Smooth muscle cell of the brain vasculature (primary cell): Measurements from ENCODE around the gene PRKAG2.

ENCODE experiments used
- DNase-seq: peaks from one replicate; pipeline ENCODE4 v3.0.0-alpha.2; 2012; ENCODE audit warnings: low read depth, low spot score

The PRKAG2 gene

GRCh38 chr7:151518105-151518946 lies 358.6 kb downstream of the PRKAG2 start:
- DNase-seq = no peak

GRCh38 chr7:151517601-151518104 lies 359.3 kb downstream of the PRKAG2 start:
- no peak for DNase-seq

DNA sequence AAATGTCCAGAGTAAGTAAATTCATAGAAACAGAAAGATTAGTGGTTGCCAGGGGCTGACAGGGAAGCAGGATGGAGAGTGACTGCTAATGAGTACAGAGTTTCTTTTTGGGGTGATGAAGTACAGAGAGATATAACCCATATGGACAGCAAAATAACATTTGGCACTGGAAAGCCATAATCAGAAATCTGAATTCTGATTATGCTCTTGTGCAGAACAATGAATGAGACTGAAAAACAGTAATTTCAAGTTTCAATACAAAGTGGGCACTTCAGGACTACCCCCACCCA lies 361.7 kb downstream of the PRKAG2 start:
- DNase-seq = no peak

- no peak for DNase-seq
Measured at GRCh38 chr7:151514461-151515275, 362.2 kb downstream of the PRKAG2 start.

- no peak for DNase-seq
Measured at GRCh38 chr7:151513133-151513532, 363.8 kb downstream of the PRKAG2 start.

- DNase-seq = no peak
Measured at GRCh38 chr7:151512353-151512752, 364.6 kb downstream of the PRKAG2 start.

GRCh38 chr7:151511946-151512345 lies 365.0 kb downstream of the PRKAG2 start:
- DNase-seq = no peak

DNA sequence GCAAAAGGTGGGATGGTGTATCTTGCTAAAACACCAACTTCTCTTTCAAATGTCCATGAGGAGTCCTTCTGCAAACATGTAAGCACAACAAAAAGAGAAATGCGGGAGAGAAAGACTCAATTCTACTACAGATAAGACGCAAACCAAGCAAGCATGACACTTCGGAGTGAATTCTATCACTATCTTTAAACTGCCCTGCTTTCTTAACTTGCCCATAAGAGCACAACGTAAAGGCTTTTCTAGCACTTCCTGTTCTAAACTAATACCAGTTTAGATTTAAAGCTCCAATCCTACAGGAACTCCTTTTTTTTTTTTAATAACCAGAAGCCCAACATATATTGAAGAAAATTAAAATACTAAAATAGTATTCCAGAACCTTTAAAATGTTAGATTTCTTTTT lies 365.6 kb downstream of the PRKAG2 start:
- DNase-seq = no peak

- DNase-seq = no peak
Measured at GRCh38 chr7:151509670-151510333, 367.1 kb downstream of the PRKAG2 start.

GRCh38 chr7:151508991-151509390 lies 367.9 kb downstream of the PRKAG2 start:
- DNase-seq = no peak

DNA sequence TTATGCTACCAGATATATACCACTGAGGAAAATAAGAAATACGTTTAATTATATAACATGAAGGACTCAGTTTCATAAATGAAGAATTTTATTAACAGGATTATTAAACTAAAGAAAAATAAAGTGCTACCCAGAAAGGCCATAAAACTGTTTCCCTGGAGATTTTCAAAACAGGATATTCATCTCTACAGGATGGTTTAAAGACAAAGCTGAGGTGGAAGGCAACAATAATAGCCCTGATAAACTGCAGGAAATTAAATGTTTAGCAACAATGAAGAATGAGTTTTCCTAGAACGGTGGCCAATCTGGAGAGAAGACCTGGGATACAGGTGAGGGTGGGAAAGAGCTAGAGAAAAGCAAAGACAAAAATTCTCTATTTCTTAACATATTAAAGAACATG lies 369.1 kb downstream of the PRKAG2 start:
- no peak for DNase-seq

DNA sequence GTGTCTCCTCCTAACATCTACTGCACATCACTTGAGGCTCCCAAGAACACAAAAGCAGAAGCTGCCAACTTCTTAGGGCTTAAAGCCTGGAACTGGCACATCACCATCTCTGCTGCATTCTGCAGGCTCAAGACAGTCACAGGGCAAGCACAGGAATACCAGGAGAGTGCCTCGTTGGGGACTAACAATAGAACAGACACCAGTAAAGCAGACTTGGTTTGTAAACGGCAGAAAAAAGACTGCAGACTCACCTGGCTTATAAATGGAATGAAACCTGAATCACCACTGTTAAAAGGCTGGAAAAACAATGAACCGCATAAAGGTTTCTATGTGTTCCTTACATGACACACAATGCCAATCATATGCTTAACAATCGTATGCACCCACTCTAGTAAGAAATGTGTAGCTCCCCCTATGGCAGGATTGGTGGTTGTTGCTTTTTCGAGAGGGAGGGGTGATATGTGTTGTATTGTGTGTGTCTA lies 370.0 kb downstream of the PRKAG2 start:
- no peak for DNase-seq
